Central memory CD8-positive, alpha-beta T cell (primary cell): ENCODE data around the gene PPP1R7.

ENCODE experiments used
- ATAC-seq: fragments of 150-1000 bp; cut with Tn5 transposase; replicated peaks from 2 replicates; pipeline ENCODE4 v1.10.0; 2022; ENCODE audit warnings: mild to moderate bottlenecking, moderate FRiP score, moderate number of reproducible peaks; ENCODE audit not compliant: poor library complexity, severe bottlenecking; ENCODE audit errors: extremely low read depth
- DNase-seq, 2 donors: peaks; one replicate each; pipeline ENCODE4 v3.0.0; 2021; ENCODE audit warnings: low spot score in 2 of 2
- H3K27ac Mint-ChIP-seq: one replicate; pipeline ENCODE4 v1.8.0; 2022; ENCODE audit warnings: low read depth, mild to moderate bottlenecking, moderate library complexity, mixed read lengths
- H3K27me3 Mint-ChIP-seq: one replicate; pipeline ENCODE4 v1.8.0; 2022; ENCODE audit warnings: mixed read lengths
- H3K36me3 Mint-ChIP-seq: one replicate; pipeline ENCODE4 v1.8.0; 2022; ENCODE audit warnings: mild to moderate bottlenecking, moderate library complexity, mixed read lengths; ENCODE audit not compliant: insufficient read depth
- H3K4me1 Mint-ChIP-seq: one replicate; pipeline ENCODE4 v1.8.0; 2022; ENCODE audit warnings: mixed read lengths
- H3K4me3 Mint-ChIP-seq: one replicate; pipeline ENCODE4 v1.8.0; 2022; ENCODE audit warnings: mild to moderate bottlenecking, moderate library complexity, mixed read lengths
- H3K9me3 Mint-ChIP-seq: one replicate; pipeline ENCODE4 v1.8.0; 2022; ENCODE audit warnings: mixed read lengths

The PPP1R7 gene

DNA sequence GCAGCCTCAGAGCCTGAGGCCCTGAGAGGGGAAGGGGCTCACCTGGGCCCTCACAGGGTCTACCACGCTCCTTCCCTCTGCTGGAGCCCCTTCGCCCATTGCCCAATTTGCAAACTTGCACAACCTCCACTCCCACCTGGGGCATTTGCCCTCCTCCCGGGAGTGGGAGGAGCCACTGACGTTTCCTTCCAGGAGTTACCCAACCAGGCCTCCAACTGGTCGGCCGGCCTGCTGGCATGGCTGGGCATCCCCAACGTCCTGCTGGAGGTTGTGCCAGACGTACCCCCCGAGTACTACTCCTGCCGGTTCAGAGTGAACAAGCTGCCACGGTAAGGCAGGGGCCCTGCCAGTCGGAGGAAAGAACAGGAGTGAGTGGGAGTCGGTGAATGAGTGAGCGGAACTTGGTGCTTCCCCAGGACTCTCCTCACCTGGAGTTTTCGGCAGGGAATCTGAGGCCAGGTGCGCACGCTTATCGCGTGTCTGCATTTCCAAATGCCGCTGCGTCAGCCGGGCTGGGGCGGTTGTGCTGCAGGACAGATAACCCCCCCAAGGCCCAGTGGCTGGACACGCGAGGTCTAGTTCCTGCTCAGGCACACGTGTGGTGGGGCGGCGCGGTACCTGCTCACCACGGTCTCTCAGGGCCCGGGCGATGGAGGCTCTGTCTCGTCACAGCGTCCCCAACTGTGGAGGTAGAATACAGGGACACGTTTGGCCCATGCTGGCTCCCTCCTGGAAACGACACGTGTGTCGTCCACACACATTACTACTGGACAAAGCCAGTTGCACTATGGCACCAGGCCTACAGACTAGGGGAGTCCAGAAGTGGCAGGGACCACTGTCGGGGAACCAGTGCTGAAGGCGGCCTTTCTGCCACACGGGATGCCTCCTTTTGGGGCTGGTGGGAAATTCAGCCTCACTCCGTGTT is 49.9 kb downstream of the PPP1R7 start:
- Mint-ChIP-seq H3K4me1 (no peaks in the 10 kb centered on the region), H3K36me3 (peaks cover 2% of the 10 kb centered on the region), H3K4me3 (no peak overlapping the region), H3K27ac (no peak overlapping the region), H3K27me3 (no peaks in the 10 kb centered on the region), H3K9me3 (no peaks in the 10 kb centered on the region)
- ATAC-seq: no peak
- no peak for DNase-seq

DNA sequence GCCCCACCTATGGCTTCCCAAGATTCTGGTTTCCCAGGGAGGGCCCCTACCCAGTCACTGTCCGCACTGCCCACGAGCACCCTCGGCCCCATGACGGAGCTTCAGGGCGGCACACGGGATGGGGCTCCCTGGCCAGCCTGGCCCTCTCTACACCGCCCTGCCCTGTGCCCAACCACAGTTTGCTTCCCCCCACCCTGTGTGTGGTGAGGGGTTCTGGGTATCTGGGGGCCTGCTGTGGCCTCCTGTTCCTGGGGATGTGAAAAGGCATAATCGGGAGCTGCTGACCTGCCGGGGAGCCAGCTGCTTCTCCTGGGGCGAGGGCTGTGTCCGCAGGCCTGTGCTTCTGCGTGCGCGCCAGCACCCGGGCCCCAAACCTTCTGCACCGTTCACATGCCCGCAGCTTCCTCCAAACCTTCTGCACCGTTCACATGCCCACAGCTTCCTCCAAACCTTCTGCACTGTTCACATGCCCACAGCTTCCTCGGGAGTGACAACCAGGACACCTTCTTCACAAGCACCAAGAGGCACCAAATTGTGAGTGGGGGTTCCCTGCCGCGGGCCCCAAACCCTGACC is 50.6 kb downstream of the PPP1R7 start:
- no peaks in the 10 kb centered on the region for H3K9me3 Mint-ChIP-seq
- DNase-seq: no peak

DNA sequence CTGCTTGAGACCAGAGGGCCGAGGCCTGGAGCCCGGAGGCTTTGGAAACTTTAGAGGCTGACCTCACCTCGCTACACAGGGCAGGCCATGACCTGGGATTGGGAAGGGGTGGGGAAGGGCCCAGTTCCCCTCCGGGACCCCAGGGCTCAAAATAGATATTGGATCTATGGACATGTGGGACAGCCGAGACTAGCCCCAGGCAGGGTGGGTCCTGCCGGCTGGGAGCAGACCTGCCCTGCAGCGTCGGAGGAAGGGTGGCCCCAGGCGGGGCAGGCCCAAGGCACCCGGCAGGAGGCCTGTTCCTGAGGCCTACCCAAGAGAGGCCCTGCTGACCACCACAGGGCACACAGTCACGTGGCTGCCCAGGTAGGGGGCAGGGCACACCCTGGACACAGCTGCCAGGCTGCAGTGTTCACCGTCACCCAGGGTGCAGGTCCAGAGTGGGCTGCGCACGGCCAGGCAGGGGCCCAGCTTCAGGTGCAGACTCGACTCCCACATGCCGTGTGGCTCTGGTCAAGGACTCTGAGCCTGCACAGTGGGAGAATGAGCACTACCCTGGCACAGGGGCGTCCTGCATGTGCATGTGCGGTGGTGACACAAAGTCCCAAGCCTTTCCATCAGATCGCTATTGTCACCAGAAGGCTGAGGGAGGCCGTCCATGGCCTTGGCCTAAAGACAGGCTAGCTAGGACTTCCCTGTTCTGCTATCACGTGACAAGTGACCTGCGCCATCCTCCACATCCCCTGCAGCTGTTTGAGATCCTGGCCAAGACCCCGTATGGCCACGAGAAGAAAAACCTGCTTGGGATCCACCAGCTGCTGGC is 51.4 kb downstream of the PPP1R7 start:
- no peak overlapping the region for H3K27ac Mint-ChIP-seq
- DNase-seq (no peak), ATAC-seq (no peak)
- H3K36me3 Mint-ChIP-seq: peaks cover 1% of the 10 kb centered on the region
- H3K9me3 Mint-ChIP-seq: no peaks in the 10 kb centered on the region
- H3K4me1 Mint-ChIP-seq: no peaks in the 10 kb centered on the region
- H3K4me3 Mint-ChIP-seq: no peak overlapping the region
- no peaks in the 10 kb centered on the region for H3K27me3 Mint-ChIP-seq

More for the DNA sequence above, 50.6 kb downstream of the PPP1R7 start:
- H3K36me3 Mint-ChIP-seq: peaks cover 3% of the 10 kb centered on the region
- no peaks in the 10 kb centered on the region for H3K4me1 Mint-ChIP-seq
- no peak for ATAC-seq
- no peak overlapping the region for H3K27ac Mint-ChIP-seq
- no peak overlapping the region for H3K4me3 Mint-ChIP-seq
- H3K27me3 Mint-ChIP-seq: no peaks in the 10 kb centered on the region

DNA sequence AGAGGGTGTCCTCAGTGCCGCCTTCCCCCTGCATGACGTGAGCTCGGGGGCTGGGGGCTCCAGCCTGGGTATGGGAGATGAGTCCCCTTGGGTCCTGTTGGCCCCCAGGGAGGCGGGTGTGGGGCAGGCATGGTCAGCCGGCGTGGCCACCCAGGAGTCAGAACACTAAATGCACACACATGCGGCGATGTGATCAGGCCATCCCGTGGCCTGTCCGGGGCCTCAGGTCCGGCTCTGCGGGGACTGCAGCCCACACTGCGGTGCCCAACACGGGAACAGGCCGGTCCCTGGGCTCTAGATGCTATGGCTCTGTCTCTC is 52.0 kb downstream of the PPP1R7 start:
- Mint-ChIP-seq H3K4me3 (no peak overlapping the region), H3K27me3 (no peaks in the 10 kb centered on the region), H3K9me3 (no peaks in the 10 kb centered on the region), H3K27ac (no peak overlapping the region), H3K36me3 (peaks cover 1% of the 10 kb centered on the region), H3K4me1 (no peaks in the 10 kb centered on the region)
- ATAC-seq (no peak), DNase-seq (no peak)

DNA sequence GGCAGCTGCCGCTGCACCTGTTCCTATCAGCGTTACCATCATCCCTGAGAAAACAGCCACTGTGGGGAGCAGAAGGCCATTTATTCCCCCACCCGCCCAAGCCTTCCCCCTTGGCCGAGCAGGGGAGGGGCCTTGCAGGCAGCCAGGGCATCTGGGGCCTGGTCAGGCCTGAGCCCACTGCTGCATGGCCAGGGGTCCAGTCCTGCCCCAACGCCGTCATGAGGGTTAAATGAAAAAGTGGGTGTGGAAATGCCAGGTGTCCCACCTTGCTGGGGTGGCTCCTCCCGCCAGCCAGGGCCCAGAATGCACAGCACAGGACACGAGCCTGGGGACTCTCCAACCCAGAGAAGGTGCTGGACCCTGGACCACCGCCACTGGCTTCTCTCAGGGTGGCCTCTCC is 52.4 kb downstream of the PPP1R7 start:
- Mint-ChIP-seq H3K27me3 (no peaks in the 10 kb centered on the region), H3K9me3 (no peaks in the 10 kb centered on the region), H3K4me3 (no peak overlapping the region), H3K27ac (no peak overlapping the region), H3K4me1 (no peaks in the 10 kb centered on the region), H3K36me3 (peaks cover 1% of the 10 kb centered on the region)
- DNase-seq (no peak), ATAC-seq (no peak)

DNA sequence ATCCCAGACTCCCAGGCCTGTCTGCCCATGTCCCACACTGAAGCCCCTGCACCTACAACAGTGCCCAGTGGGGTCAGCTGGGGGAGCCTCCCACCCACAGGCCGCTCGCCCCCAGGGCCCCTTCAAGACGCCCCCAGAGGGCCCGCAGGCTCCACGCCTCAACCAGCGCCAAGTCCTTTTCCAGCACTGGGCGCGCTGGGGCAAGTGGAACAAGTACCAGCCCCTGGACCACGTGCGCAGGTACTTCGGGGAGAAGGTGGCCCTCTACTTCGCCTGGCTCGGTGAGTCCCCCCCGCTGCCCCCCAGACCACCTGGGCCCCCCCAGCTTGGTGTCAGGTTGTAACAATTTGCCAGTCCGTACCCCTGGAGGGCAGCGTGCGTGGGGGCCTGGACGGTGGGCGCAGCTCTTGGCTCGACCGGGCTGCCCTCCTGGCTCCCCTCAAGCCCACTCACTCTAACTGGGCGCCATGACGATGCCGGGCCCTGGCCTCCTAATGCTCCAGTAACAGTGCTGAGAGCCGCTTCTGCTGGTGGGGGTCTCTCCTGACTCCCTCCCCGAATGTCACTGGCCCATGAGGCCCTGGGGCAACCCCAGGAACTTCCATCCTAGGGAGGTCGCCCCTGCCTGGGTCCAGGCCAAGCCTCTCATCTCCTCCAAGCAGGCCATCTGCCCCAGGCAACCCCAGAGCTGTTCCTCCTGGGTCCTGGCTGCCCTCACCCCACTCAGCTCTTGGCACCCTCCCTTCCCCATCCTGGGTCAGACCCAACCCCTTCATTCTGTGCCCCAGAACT is 53.1 kb downstream of the PPP1R7 start:
- H3K27me3 Mint-ChIP-seq: no peaks in the 10 kb centered on the region
- no peak for DNase-seq

DNA sequence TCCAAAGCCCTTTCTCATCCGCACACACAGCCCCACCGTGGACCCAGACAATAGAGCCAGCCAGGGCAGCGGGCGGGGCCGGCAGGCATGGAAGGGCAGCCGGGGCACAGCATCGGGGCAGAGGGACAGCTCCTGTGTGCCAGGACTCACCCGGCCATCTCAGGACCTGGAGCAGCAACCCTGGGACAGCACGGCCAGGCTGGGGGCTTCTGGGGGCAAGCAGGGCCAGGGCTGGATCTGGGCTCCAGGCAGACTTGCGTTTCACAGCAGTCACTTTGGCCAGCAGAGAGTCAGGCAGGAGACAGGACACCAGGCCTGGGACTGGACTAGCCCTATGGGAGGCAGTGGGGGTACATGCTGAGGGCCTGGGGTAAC is 53.7 kb downstream of the PPP1R7 start:
- DNase-seq: no peak
- H3K27ac Mint-ChIP-seq: no peak overlapping the region
- no peaks in the 10 kb centered on the region for H3K4me1 Mint-ChIP-seq
- no peaks in the 10 kb centered on the region for H3K27me3 Mint-ChIP-seq
- no peaks in the 10 kb centered on the region for H3K9me3 Mint-ChIP-seq
- no peak overlapping the region for H3K4me3 Mint-ChIP-seq
- no peak for ATAC-seq
- peaks cover 1% of the 10 kb centered on the region for H3K36me3 Mint-ChIP-seq

More for the DNA sequence above, 53.1 kb downstream of the PPP1R7 start:
- H3K36me3 Mint-ChIP-seq: peaks cover 1% of the 10 kb centered on the region
- H3K4me1 Mint-ChIP-seq: no peaks in the 10 kb centered on the region
- H3K4me3 Mint-ChIP-seq: no peak overlapping the region
- no peaks in the 10 kb centered on the region for H3K9me3 Mint-ChIP-seq
- ATAC-seq: no peak
- H3K27ac Mint-ChIP-seq: no peak overlapping the region

DNA sequence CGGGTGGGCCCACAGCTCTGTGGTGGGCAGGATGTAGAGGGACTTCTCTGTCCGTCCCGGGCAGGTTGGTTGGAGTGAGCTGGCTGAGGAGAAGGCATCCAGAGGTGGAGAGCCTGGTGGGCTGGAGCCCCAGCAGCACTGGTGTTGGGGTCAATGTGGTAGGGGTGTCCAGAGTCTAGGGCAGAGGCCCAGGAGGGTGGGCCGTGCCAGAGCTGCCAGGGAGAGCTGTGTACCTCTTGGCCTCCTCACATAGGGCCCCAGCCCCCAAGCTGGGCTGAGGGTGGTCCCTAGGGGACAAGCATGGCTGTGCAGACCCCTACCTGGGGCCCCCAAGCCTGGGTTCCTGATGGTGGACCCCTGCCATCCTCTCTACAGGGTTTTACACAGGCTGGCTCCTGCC is 54.2 kb downstream of the PPP1R7 start:
- Mint-ChIP-seq H3K27ac (no peak overlapping the region), H3K4me3 (no peak overlapping the region), H3K36me3 (peaks cover 3% of the 10 kb centered on the region), H3K27me3 (no peaks in the 10 kb centered on the region), H3K9me3 (no peaks in the 10 kb centered on the region), H3K4me1 (no peaks in the 10 kb centered on the region)
- ATAC-seq (no peak), DNase-seq (no peak)

DNA sequence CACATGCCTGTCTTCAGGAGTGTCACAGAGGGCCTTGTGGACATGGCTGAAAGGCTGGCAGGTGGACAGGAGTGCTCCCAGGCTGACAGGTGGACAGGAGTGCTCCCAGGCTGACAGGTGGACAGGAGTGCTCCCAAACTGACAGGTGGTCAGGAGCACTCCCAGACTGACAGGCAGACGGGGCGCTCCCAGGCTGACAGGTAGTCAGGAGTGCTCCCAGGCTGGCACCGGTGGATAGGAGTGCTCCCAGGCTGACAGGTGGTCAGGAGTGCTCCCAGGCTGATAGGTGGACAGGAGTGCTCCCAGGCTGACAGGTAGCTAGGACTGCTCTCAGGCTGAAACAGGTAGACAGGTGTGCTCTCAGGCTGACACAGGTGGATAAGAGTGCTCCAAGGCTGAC is 54.8 kb downstream of the PPP1R7 start:
- no peaks in the 10 kb centered on the region for H3K9me3 Mint-ChIP-seq
- H3K4me3 Mint-ChIP-seq: no peak overlapping the region
- ATAC-seq: no peak
- H3K27ac Mint-ChIP-seq: no peak overlapping the region
- no peaks in the 10 kb centered on the region for H3K4me1 Mint-ChIP-seq
- DNase-seq: no peak
- H3K36me3 Mint-ChIP-seq: peaks cover 3% of the 10 kb centered on the region
- no peaks in the 10 kb centered on the region for H3K27me3 Mint-ChIP-seq

DNA sequence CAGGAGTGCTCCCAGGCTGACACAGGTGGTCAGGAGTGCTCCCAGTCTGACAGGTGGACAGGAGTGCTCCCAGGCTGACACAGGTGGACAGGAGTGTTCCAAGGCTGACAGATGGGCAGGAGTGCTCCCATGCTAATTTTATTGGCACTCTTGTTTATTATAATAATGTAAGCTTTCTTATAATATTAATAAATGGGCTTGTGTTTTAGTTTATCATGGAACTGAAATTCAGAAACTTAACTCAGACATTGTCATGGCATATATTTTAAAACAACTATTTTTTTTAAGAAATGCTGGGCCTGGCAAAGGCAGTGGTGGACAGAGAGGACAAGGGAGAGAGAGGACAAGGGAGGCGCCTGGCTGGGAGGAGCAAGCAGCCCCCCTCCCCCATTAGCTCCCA is 56.9 kb downstream of the PPP1R7 start:
- Mint-ChIP-seq H3K27me3 (no peaks in the 10 kb centered on the region), H3K27ac (no peak overlapping the region), H3K9me3 (no peaks in the 10 kb centered on the region), H3K4me3 (no peak overlapping the region), H3K4me1 (peaks cover 5% of the 10 kb centered on the region), H3K36me3 (peaks cover 3% of the 10 kb centered on the region)
- DNase-seq (no peak), ATAC-seq (no peak)

DNA sequence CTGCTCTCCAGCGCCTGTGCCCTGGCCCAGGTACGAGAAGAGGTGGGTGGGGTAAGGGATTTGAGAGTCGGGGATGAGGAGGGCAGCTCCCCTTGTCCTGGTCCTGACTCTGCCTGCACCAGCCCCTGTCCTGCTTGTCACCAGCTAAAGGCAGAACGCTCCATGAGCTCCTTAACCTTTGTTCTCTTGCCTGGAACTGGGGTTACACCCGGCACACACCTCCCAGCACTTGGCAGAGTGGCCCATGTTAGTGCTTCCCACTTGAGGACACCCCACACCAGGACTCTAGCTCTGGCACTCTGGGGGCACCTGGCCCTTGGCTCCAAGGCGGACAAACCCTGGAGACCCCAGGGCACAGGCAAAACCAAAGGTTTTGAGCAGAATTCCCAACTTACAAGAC is 57.4 kb downstream of the PPP1R7 start:
- Mint-ChIP-seq H3K36me3 (peaks cover 3% of the 10 kb centered on the region), H3K4me1 (peaks cover 7% of the 10 kb centered on the region), H3K4me3 (no peak overlapping the region), H3K9me3 (no peaks in the 10 kb centered on the region), H3K27me3 (no peaks in the 10 kb centered on the region), H3K27ac (no peak overlapping the region)
- DNase-seq (no peak), ATAC-seq (no peak)

DNA sequence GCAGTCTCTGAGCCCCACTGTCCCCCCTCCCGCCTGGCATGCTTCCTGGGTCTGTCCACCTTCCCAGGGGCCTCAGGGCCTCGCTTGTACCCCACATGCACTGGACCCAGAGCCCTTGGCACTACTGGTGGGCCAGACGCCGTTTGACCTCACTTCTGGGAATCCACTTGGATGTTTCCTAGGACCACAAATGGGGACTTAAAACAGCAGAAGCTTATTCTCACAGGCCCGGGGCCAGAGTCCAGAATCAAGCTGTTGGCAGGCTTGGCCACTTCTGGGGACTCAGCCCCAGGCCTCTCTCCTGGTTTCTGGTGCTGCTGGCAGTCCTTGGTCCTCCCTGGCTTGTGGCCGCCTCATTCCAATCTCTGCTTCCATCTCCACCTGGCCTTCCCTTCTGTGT is 57.8 kb downstream of the PPP1R7 start:
- Mint-ChIP-seq H3K4me3 (no peak overlapping the region), H3K27me3 (no peaks in the 10 kb centered on the region), H3K9me3 (no peaks in the 10 kb centered on the region), H3K27ac (no peak overlapping the region), H3K36me3 (peaks cover 3% of the 10 kb centered on the region), H3K4me1 (peaks cover 7% of the 10 kb centered on the region)
- ATAC-seq: no peak
- DNase-seq: no peak
